GM21390 (cell line): ENCODE measurements around the gene CDYL2.

Source experiments
- ATAC-seq: cut with Tn5 transposase; IDR thresholded peaks from one replicate; pipeline ENCODE4 v1.9.1; 2021; ENCODE audit not compliant: unreplicated experiment

The CDYL2 gene

GRCh38 chr16:80604600-80605355, 199.6 kb downstream of the CDYL2 start:
- ATAC-seq = no peak

- no peak for ATAC-seq
These were observed 201.5 kb downstream of the CDYL2 start for GRCh38 chr16:80602894-80603293.

- no peak for ATAC-seq
These were observed 203.2 kb downstream of the CDYL2 start for GRCh38 chr16:80601182-80601581.

GRCh38 chr16:80599466-80599865, 204.9 kb downstream of the CDYL2 start:
- ATAC-seq = no peak

GRCh38 chr16:80596507-80597207, 207.7 kb downstream of the CDYL2 start:
- no peak for ATAC-seq

- no peak for ATAC-seq
These were observed 209.6 kb downstream of the CDYL2 start for GRCh38 chr16:80594756-80595155.

- no peak for ATAC-seq
These were observed 212.1 kb downstream of the CDYL2 start for GRCh38 chr16:80592273-80592672.

GRCh38 chr16:80591071-80591915, 213.1 kb downstream of the CDYL2 start:
- no peak for ATAC-seq

GRCh38 chr16:80587071-80587470, 217.3 kb downstream of the CDYL2 start:
- no peak for ATAC-seq

GRCh38 chr16:80586476-80586875, 217.9 kb downstream of the CDYL2 start:
- ATAC-seq = no peak

GRCh38 chr16:80585764-80586163, 218.6 kb downstream of the CDYL2 start:
- ATAC-seq = peak; percentile 44

- ATAC-seq = no peak
These were observed 220.9 kb downstream of the CDYL2 start for GRCh38 chr16:80583466-80583865.

- ATAC-seq = peak; percentile 90
These were observed 224.1 kb downstream of the CDYL2 start for GRCh38 chr16:80580109-80580832.

- no peak for ATAC-seq
These were observed 226.7 kb downstream of the CDYL2 start for GRCh38 chr16:80577485-80578280.

GRCh38 chr16:80576343-80576912, 228.0 kb downstream of the CDYL2 start:
- no peak for ATAC-seq

- no peak for ATAC-seq
These were observed 230.7 kb downstream of the CDYL2 start for GRCh38 chr16:80573700-80574120.

- peak; percentile 21 for ATAC-seq
These were observed 234.3 kb downstream of the CDYL2 start for GRCh38 chr16:80570106-80570478.

- ATAC-seq = peak; percentile 69
These were observed 234.8 kb downstream of the CDYL2 start for GRCh38 chr16:80569440-80570105.

GRCh38 chr16:80564394-80564793, 240.0 kb downstream of the CDYL2 start:
- ATAC-seq = no peak
